HG03095 (cell line): ENCODE measurements around the gene PRTFDC1.
"Not testable (repeated sequence)": the region's sequence is repeated elsewhere in the genome, so short reads cannot be mapped to it uniquely, and the experiment has no call there.

Experiments used
- ATAC-seq: cut with Tn5 transposase; IDR thresholded peaks from one replicate; pipeline ENCODE4 v1.9.1; 2021; ENCODE audit warnings: moderate library complexity; ENCODE audit not compliant: unreplicated experiment

Gene PRTFDC1

GRCh38 chr10:24849501-24850299 is 102.7 kb downstream of the PRTFDC1 start:
- ATAC-seq, result no peak

DNA sequence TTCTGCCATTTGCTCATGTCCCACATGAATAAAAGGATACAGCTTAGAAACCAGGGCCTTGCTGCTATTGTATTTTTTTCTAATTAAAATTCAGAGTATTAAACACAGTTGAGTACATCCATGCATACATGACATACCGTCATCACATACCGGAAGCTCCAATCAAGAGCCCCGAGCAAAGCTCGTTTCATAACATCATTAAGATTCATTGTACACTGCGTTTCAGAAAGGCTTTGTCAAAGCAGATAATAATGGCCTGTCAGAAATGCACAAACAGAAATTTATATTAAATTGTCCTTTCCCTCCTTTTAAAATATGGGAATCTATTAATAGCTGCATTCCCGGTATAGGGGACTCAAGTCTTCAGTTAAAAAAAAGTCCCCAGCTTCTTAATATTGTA is 103.4 kb downstream of the PRTFDC1 start:
- ATAC-seq, result no peak

DNA sequence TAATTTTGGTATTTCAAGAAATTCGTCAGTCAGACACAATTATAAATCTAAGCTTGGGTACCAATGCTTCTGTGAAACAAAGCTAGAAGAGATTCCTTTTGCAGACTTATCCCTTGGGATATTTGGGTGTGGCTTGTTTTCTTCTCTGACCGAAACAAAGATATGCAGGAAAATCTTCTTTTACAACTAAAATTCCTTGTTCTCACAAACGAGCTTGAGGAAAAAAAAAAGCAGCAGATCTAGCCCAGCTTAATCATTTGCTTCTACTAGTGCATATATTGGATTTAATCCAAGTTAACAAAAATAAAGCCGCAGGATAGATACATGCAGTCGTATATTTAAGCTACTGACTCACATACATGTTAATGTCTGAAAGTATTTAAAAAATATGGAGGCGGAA is 104.2 kb downstream of the PRTFDC1 start:
- no peak for ATAC-seq

DNA sequence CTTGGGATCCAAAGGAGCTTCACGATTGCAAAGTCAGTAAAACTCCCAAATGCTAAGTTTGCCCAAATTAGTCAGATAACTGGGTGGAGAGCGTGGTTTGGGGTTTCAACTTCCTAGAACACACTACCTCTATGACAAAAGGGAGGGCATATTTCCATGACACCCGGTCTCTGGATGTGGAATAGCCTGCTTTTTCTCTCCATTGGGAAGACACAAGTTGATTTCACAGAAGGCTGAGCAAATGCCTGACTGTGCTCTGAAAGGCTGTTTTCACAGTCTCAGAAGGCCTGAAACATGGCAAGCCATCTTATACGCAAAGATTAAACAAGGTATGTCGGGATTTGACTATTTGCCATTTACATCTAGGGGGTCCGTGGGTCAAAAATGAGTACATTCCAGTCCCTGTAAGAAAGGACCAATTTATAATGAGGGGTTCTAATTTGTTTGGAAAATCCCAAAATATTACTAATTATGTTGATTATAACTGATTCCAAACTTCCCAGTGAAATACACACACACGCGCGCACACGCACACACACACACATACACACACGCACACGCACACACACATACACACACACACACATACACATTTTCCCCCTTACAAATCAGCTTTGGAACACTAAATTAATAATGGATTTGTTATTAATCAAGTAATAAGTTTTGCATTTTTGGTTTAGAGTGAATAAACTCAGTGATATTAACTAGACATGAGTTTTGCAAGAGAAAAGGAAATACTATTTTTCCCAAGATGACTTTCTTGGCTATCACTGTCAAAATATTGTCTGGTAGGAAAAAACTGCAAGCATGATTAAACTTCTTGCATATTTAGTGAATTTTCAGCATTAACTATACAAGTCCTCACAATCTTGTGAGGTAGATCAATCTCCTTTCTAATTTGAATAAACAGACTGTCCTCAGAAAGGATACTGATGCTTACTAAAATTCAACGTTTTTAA is 105.0 kb downstream of the PRTFDC1 start:
- ATAC-seq, result no peak

GRCh38 chr10:24844742-24845141 is 107.7 kb downstream of the PRTFDC1 start:
- no peak for ATAC-seq

DNA sequence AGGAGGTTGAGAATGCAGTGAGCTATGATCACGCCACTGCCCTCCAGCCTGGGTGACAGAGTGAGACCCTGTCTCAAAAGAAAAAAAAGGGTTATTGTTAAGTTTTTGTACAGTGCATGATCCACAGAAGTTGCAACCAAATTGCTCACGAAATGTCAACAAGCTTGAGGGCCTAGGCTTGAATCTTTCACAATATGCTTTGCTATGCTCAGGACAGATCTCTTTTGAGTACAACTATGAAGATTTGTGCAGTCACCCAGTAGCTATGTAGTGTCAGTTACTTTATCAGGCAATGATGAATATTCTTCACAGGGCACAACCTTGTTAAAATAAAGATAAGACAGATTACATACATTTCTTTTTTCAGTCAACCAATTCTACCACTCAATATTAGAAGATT is 109.2 kb downstream of the PRTFDC1 start:
- no peak for ATAC-seq

- ATAC-seq, result no peak
Observed at GRCh38 chr10:24842856-24843255, 109.5 kb downstream of the PRTFDC1 start.

GRCh38 chr10:24841530-24841929 is 110.9 kb downstream of the PRTFDC1 start:
- no peak for ATAC-seq

GRCh38 chr10:24840784-24841183 is 111.6 kb downstream of the PRTFDC1 start:
- no peak for ATAC-seq

DNA sequence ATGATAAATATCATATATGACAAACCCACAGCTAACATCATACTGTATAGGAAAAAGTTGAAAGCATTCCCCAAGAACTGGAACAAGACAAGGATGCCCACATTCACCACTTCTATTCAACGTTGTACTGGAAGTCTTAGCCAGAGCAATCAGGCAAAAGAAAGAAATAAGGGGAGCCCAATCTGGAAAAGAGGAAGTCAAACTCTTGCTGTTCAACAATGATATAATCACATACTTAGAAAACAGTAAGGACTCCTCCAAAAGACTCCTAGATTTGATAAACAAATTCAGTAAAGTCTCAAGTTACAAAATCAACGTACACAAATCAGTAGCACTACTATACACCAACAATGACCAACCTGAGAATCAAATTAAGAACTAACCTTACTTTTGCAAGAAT is 114.6 kb downstream of the PRTFDC1 start:
- ATAC-seq, result not testable (repeated sequence)

- no peak for ATAC-seq
Observed at GRCh38 chr10:24834869-24835268, 117.5 kb downstream of the PRTFDC1 start.

DNA sequence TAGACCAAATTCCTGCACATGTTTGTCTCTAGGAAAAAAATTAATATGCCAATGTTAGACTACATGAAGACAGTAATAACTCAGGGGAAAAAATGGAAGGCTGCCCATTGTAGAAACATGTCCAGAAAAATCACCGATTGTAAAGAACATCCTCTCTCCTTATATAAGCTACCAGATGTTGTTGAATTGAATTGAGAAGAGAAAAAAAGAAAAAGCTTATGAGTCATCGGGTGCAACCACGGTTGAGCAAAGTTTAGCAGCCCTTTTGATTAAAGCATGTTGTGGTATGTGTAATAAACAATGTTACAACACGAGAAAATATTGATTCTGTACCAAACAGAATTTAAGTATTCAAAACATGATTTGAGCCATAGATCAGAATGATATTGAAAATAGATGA is 126.4 kb downstream of the PRTFDC1 start:
- ATAC-seq, result no peak

GRCh38 chr10:24825551-24825950 is 126.9 kb downstream of the PRTFDC1 start:
- no peak for ATAC-seq

DNA sequence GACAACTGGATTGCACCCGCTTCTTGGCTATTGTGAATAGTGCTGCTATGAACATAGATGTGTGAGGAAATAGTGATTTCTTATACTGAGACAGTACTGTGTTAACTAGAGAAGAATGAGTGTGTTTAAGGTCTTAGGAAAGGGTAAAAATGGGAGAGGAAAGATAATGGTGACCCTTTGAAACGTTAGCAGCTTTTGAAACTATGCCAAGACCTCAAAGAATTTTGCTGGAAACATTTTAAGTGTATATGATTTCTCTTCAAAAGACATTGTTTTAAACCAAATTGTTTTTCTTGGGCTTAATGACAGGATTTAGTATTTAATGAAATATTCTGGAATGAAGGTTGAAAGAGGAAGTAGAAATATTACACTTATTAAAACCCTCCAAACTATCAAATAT is 127.9 kb downstream of the PRTFDC1 start:
- ATAC-seq, result no peak

DNA sequence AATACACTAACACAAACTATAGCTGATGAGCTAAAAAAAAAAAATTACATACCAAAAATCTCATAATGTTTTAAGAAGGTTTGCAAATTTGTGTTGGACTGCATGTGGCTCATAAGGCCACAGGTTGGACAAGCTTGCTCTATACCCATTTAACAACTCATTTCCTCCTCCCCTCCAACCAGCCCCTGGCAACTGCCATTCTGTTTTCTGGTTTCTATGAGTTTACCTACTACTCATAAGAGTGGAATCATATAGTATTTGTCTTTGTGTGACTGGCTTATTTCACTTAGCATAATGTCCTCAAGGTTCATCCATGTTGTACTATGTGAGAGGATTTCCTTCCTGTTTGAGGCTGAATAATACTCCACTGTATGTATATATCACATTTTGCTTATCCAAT is 128.3 kb downstream of the PRTFDC1 start:
- no peak for ATAC-seq

DNA sequence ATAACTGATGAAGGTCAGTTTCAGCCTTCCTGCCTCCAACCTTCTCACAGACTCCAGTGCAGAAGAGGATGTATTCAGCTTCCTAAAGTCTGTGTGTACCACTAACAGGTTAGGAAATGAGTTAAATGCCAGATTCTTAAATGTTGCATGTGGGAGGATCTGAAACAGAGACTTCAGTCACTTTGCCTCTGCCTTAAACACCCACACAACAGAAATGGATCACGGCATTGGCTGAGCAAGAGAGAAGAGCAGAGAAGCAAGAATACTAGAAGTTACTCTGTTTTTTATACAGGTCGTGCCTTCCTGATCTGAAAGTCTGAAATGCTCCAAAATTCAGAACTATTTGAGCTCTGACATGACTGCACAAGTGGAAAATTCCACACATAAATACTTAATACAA is 129.8 kb downstream of the PRTFDC1 start:
- ATAC-seq, result peak; percentile 86

DNA sequence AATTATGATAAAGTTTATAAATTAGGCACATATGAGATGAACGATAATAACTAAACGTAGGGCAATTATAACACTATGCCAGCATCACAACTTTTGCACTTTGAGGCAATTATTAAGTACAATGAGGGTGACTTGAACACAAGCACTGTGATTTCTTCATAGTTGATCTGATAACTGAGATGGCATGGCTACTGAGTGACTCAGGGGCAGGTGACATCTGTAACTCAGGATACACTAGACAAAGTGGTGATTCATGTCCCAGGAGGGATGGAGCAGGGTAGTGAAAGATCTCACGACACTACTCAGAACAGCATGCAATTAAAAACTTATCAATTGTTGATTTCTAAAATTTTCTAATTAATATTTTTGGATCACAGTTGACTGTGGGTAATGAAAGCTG is 130.4 kb downstream of the PRTFDC1 start:
- no peak for ATAC-seq

DNA sequence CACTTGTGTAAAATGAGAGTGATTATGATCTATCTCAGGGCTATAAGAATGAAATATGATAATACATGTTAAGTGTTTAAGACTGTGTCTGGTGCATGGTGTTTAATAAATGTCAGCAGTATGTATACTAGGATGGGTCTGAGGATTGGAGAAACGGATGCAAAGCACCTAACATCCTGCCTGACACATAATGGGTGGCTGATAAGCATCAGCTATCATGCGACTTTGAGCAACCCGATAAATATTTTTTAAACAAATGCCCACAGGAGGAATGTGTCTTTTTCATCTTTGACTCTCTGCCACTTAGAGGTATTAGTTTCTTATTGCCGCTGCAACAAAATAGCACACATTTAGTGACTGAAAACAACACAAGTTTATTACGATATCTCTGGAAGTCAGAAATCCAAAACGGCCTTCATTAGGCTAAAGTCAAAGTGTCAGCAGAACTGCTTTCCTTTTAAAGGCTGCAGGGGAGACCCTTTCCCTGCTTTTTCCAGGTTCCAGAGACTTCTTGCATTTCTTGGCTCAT is 135.5 kb downstream of the PRTFDC1 start:
- ATAC-seq, result no peak

- ATAC-seq, result no peak
Observed at GRCh38 chr10:24814568-24815313, 137.7 kb downstream of the PRTFDC1 start.

GRCh38 chr10:24813856-24814255 is 138.6 kb downstream of the PRTFDC1 start:
- ATAC-seq, result no peak

GRCh38 chr10:24806262-24806661 is 146.1 kb downstream of the PRTFDC1 start:
- ATAC-seq, result no peak
